ENCODE measurements around the gene MCAT. TPM values are rescaled to one million over a fixed set of nuclear protein-coding genes. Genes with fewer than 3 reads are reported as not detected.

Gene MCAT
- total RNA-seq, 1 experiment from 2014 or later: 18.8 TPM

DNA sequence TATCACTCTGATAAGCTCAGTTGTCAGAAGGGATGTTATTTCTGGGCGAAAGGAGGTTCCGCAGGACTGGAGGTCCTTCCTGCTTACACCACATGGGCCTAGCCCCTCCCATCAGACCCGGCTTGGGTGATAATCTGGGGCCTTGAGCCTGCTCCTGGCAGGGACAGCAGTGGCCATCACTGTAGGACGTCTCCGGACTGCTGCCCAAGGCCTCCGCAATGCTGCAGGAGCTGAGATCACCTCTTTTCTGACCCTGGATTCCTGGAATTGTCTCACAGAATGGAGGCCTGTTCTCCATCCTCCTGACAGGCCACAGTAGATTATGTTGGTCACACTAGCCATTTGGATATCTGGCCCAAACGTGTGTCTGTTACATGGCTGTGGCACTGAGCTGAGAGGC is 41.9 kb downstream of the MCAT start:
- intact Hi-C loops (cut with micrococcal nuclease): no loop called here
- Mint-ChIP-seq H3K27ac (ENCODE audit: low read depth, unreplicated experiment) (no peak overlapping the region), H3K9me3 (ENCODE audit: unreplicated experiment) (no peaks in the 10 kb centered on the region), H3K4me3 (ENCODE audit: unreplicated experiment) (no peak overlapping the region), H3K27me3 (ENCODE audit: insufficient read depth, unreplicated experiment) (no peaks in the 10 kb centered on the region), H3K4me1 (ENCODE audit: insufficient read depth, unreplicated experiment) (peaks cover 6% of the 10 kb centered on the region), H3K36me3 (ENCODE audit: insufficient read depth, unreplicated experiment) (no peaks in the 10 kb centered on the region)
- ChIA-PET POLR2A (interaction anchor here (0.6 to 0.7 kb wide), 2 partner anchors 314 to 413 kb away, joined by 3 to 4 read pairs; no protein-coding TSS in a partner anchor), CTCF (interaction anchor here (0.6 to 1.1 kb wide), 4 partner anchors 10 to 907 kb away, joined by 3 to 4 read pairs (median 4); no protein-coding TSS in a partner anchor)
- DNase-seq (ENCODE audit: unreplicated experiment): no peak
- TF ChIP-seq CTCF (IDR thresholded peaks at IDR 0.05; ENCODE audit: unreplicated experiment): no peak
- BruUV-seq (replicated peaks): no TSS peak

GRCh38 chr22:43100225-43100624 is 43.0 kb downstream of the MCAT start:
- Mint-ChIP-seq H3K4me3 (ENCODE audit: unreplicated experiment) (no peak overlapping the region), H3K9me3 (ENCODE audit: unreplicated experiment) (peaks cover 7% of the 10 kb centered on the region), H3K4me1 (ENCODE audit: insufficient read depth, unreplicated experiment) (peaks cover 12% of the 10 kb centered on the region), H3K27me3 (ENCODE audit: insufficient read depth, unreplicated experiment) (no peaks in the 10 kb centered on the region), H3K27ac (ENCODE audit: low read depth, unreplicated experiment) (no peak overlapping the region), H3K36me3 (ENCODE audit: insufficient read depth, unreplicated experiment) (no peaks in the 10 kb centered on the region)
- BruUV-seq (replicated peaks): no TSS peak
- DNase-seq (ENCODE audit: unreplicated experiment): no peak
- POLR2A ChIA-PET: no interaction called here
- no peak for TF ChIP-seq CTCF (IDR thresholded peaks at IDR 0.05; ENCODE audit: unreplicated experiment)
- CTCF ChIA-PET: interaction anchor here (1.0 kb wide), 1 partner anchor 9 kb away, joined by 3 read pairs; no protein-coding TSS in a partner anchor
- intact Hi-C loops (cut with micrococcal nuclease): no loop called here

GRCh38 chr22:43099095-43099494 is 44.1 kb downstream of the MCAT start:
- BruUV-seq (replicated peaks): no TSS peak
- H3K36me3 Mint-ChIP-seq (ENCODE audit: insufficient read depth, unreplicated experiment): no peaks in the 10 kb centered on the region
- POLR2A ChIA-PET: interaction anchor here (0.6 to 1.2 kb wide), 3 partner anchors 11 to 909 kb away, joined by 3 to 5 read pairs (median 4); no protein-coding TSS in a partner anchor
- H3K27ac Mint-ChIP-seq (ENCODE audit: low read depth, unreplicated experiment): no peak overlapping the region
- no peak for DNase-seq (ENCODE audit: unreplicated experiment)
- TF ChIP-seq CTCF (IDR thresholded peaks at IDR 0.05; ENCODE audit: unreplicated experiment): no peak
- H3K9me3 Mint-ChIP-seq (ENCODE audit: unreplicated experiment): peaks cover 8% of the 10 kb centered on the region
- no peaks in the 10 kb centered on the region for H3K27me3 Mint-ChIP-seq (ENCODE audit: insufficient read depth, unreplicated experiment)
- CTCF ChIA-PET: interaction anchor here (1.0 kb wide), 1 partner anchor 9 kb away, joined by 3 read pairs; no protein-coding TSS in a partner anchor
- H3K4me3 Mint-ChIP-seq (ENCODE audit: unreplicated experiment): no peak overlapping the region
- intact Hi-C loops (cut with micrococcal nuclease): no loop called here
- peaks cover 15% of the 10 kb centered on the region for H3K4me1 Mint-ChIP-seq (ENCODE audit: insufficient read depth, unreplicated experiment)

GRCh38 chr22:43098356-43098755 is 44.8 kb downstream of the MCAT start:
- no TSS peak for BruUV-seq (replicated peaks)
- POLR2A ChIA-PET: interaction anchor here (1.2 kb wide), 1 partner anchor 11 kb away, joined by 4 read pairs; no protein-coding TSS in a partner anchor
- intact Hi-C loops (cut with micrococcal nuclease): no loop called here
- no peaks in the 10 kb centered on the region for H3K36me3 Mint-ChIP-seq (ENCODE audit: insufficient read depth, unreplicated experiment)
- H3K4me1 Mint-ChIP-seq (ENCODE audit: insufficient read depth, unreplicated experiment): peaks cover 14% of the 10 kb centered on the region
- H3K4me3 Mint-ChIP-seq (ENCODE audit: unreplicated experiment): no peak overlapping the region
- CTCF ChIA-PET: interaction anchor here (1.0 to 1.1 kb wide), 2 partner anchors 8 to 180 kb away, joined by 3 read pairs; no protein-coding TSS in a partner anchor
- H3K27ac Mint-ChIP-seq (ENCODE audit: low read depth, unreplicated experiment): no peak overlapping the region
- TF ChIP-seq CTCF (IDR thresholded peaks at IDR 0.05; ENCODE audit: unreplicated experiment): no peak
- peaks cover 8% of the 10 kb centered on the region for H3K9me3 Mint-ChIP-seq (ENCODE audit: unreplicated experiment)
- DNase-seq (ENCODE audit: unreplicated experiment): no peak
- H3K27me3 Mint-ChIP-seq (ENCODE audit: insufficient read depth, unreplicated experiment): no peaks in the 10 kb centered on the region

Data from MCF 10A (cell line).